ENCODE results near the gene GPR152. TPM values are rescaled to one million over a fixed set of nuclear protein-coding genes. Genes with fewer than 3 reads are reported as not detected.
"Not testable (repeated sequence)": the region's sequence is repeated elsewhere in the genome, so short reads cannot be mapped to it uniquely, and the experiment has no call there.

GPR152 gene
- total RNA-seq, 8 experiments from 2014 or later = 0.11 to 0.90 (median 0.31) TPM; not detected in 3

DNA sequence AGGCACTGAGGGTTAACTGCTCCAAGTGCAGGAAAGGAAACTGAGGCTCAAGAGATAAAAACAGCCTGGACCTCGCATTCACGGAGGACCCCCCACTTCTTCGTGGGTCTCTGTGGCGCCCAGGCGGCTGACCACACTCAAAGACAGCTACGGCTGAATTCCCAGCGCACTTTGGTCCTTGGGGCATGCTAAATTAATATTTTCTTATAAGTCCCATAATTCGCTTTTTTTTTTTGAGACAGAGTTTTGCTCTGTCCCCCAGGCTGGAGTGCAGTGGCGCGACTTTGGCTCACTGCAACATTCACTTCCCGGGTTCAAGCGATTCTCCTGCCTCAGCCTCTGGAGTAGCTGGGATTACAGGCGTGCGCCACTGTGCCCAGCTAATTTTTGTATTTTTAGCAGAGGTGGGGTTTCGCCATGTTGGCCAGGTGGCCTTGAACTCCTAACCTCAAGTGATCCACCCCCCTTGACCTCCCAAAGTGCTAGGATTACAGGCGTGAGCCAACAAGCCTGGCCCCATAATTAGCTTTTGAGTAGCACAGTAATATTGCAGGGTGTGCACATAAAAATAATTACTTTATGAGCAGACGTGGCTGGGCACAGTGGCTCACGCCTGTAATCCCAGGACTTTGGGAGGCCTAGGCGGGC, 50.2 kb downstream of the GPR152 start:
- Histone ChIP-seq H3K4me1 (replicated peaks in 1 of 2) (peaks cover 10 to 13% of the 10 kb centered on the region in 2 donors), H3K4me3 (peak overlapping the region in 3 of 5 donors; percentile 60 to 77 (median 75))
- in situ Hi-C loops (cut with MboI; ENCODE audit: low pct_unique_long_range_greater_than_20kb in 2 of 9, low sequenced_read_pairs in 9 of 9, unreplicated experiment in 9 of 9); ATAC-seq (replicated peaks in 6 of 8); H3K27ac ChIP-seq: not testable (repeated sequence)
- WGBS, 10 experiments = 56 to 100% (median 78%) methylated on average over 1 to 14 of the region's 19 CpGs; no CpG with 5 or more reads in 3 of the 10 experiments

DNA sequence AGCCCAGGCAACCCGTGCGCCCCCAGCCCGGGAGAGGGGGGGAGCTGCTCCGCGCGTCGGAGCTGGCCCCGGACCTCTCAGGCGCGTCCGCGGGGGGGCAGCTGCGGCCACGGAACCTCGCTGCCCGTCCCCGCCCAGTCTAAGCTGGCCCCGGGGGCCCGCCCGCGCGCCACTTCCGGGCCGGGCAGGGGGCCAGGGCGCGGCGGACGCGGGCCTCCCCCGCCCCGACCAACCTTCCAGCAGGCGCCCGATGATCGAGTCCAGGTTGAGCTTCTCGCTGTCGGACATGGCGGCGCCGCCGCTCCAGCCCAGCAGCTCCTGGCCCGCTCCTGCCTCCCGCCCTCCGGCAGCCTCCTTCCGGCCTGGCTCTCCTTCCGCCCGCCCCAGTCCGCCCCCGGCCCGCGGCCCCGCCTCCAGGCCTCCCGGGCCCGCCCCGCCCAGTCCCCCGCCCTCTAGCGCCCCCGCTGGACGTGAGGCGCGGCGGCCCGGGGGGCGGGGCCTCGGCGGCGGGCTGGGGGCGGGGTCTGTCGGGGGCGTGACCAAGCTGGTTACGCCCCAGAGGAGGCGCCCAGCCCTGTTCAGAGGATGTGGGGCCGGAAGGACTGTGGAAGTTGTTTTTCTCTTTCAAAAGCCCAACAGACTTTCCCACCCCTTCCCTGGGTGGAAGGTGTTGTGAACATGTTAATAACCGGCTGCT, 50.9 kb downstream of the GPR152 start, which contains the start of gene PPP1CA:
Gene PPP1CA, minus strand, starts transcription at position 364 of the 697 bp plus-strand sequence. Its CDS starts 76 bp downstream, at position 288.
- WGBS, 10 experiments = 0 to 5% (median 0%) methylated on average over 1 to 6 of the region's 73 CpGs; no CpG with 5 or more reads in 6 of the 10 experiments
- in situ Hi-C loops (cut with MboI; ENCODE audit: low pct_unique_long_range_greater_than_20kb in 2 of 9, low sequenced_read_pairs in 9 of 9, unreplicated experiment in 9 of 9) = no loop called here
- peaks cover 6 to 11% of the 10 kb centered on the region in 2 donors for H3K4me1 ChIP-seq (replicated peaks in 1 of 2)

More for the DNA sequence above, 50.9 kb downstream of the GPR152 start, which contains the start of gene PPP1CA:
- peak; percentile 87 to 93 (median 88) for ATAC-seq (replicated peaks in 6 of 8)
- peak within 1 kb of the TSS; percentile 85 to 91 for H3K27ac ChIP-seq
- H3K4me3 ChIP-seq = peak within 1 kb of the TSS; percentile 60 to 84 (median 75)

Other genes with a start within 250 kb of the GPR152 start
- 10 to 100 TPM; 13.8 to 40.5 (median 32.6) TPM for gene GRK2, start 186.3 kb downstream of the GPR152 start, total RNA-seq
- 10 to 100 TPM; 14.5 to 43.1 (median 32.9) TPM for gene ANKRD13D, start 163.4 kb downstream of the GPR152 start, total RNA-seq
- gene SSH3, start 149.2 kb downstream of the GPR152 start, total RNA-seq = 10 to 100 TPM in 2 of 8 experiments, 1 to 10 TPM in 3, under 1 TPM in 3; 0.54 to 26.8 (median 1.5) TPM
- 100 to 1,000 TPM in 1 of 8 experiments, 10 to 100 TPM in 5, 1 to 10 TPM in 2; 5.6 to 167 (median 24.4) TPM for gene POLD4, start 99.2 kb downstream of the GPR152 start, total RNA-seq
- gene CLCF1, start 79.1 kb downstream of the GPR152 start, total RNA-seq = 1 to 10 TPM in 5 of 8 experiments, under 1 TPM in 3; 0.81 to 6.1 (median 1.7) TPM
- 10 to 100 TPM in 7 of 8 experiments, 1 to 10 TPM in 1; 4.0 to 25.5 (median 16.2) TPM for gene RAD9A, start 60.7 kb downstream of the GPR152 start, total RNA-seq
- gene PPP1CA, start 50.9 kb downstream of the GPR152 start, total RNA-seq = 100 to 1,000 TPM in 4 of 8 experiments, 10 to 100 TPM in 4; 60.9 to 162 (median 104) TPM
- 1 to 10 TPM in 1 of 8 experiments, under 1 TPM in 7; 0.15 to 2.2 (median 0.64) TPM for gene TBC1D10C, start 48.6 kb downstream of the GPR152 start, total RNA-seq
- gene CARNS1, start 37.1 kb downstream of the GPR152 start, total RNA-seq = 1 to 10 TPM in 3 of 8 experiments, under 1 TPM in 5; 0.16 to 2.1 (median 0.67) TPM
- 10 to 100 TPM; 21.8 to 48.3 (median 30.6) TPM for gene RPS6KB2, start 24.2 kb downstream of the GPR152 start, total RNA-seq
- gene PTPRCAP, start 15.0 kb downstream of the GPR152 start, total RNA-seq = under 1 TPM in 2 of 8 experiments, not detected in 6; 0.17 to 0.22 TPM
- 10 to 100 TPM; 23.3 to 93.7 (median 37.5) TPM for gene CORO1B, start 9.3 kb downstream of the GPR152 start, total RNA-seq
- under 1 TPM in 7 of 8 experiments, not detected in 1; 0.16 to 0.62 (median 0.20) TPM for gene CABP4, start 2.6 kb upstream of the GPR152 start, total RNA-seq
- 10 to 100 TPM in 7 of 8 experiments, 1 to 10 TPM in 1; 9.9 to 30.6 (median 17.2) TPM for gene TMEM134, start 16.5 kb upstream of the GPR152 start, total RNA-seq
- 10 to 100 TPM; 48.1 to 72.2 (median 59.5) TPM for gene AIP, start 30.3 kb upstream of the GPR152 start, total RNA-seq
- gene PITPNM1, start 52.6 kb upstream of the GPR152 start, total RNA-seq = 10 to 100 TPM; 21.4 to 64.4 (median 35.9) TPM
- 10 to 100 TPM; 13.8 to 39.3 (median 19.8) TPM for gene CDK2AP2, start 55.4 kb upstream of the GPR152 start, total RNA-seq
- under 1 TPM in 1 of 8 experiments, not detected in 7; 0.71 TPM for gene CABP2, start 70.7 kb upstream of the GPR152 start, total RNA-seq
- 1,000 to 10,000 TPM in 2 of 8 experiments, 100 to 1,000 TPM in 6; 462 to 1,848 (median 788) TPM for gene GSTP1, start 131.1 kb upstream of the GPR152 start, total RNA-seq
- gene NDUFV1, start 154.2 kb upstream of the GPR152 start, total RNA-seq = 100 to 1,000 TPM; 135 to 267 (median 157) TPM
- gene NUDT8, start 177.2 kb upstream of the GPR152 start, total RNA-seq = 10 to 100 TPM in 1 of 8 experiments, 1 to 10 TPM in 7; 3.3 to 13.3 (median 5.1) TPM
- under 1 TPM in 5 of 8 experiments, not detected in 3; 0.22 to 0.71 (median 0.37) TPM for gene TBX10, start 187.0 kb upstream of the GPR152 start, total RNA-seq
- not detected for gene ACY3, start 198.0 kb upstream of the GPR152 start, total RNA-seq
- under 1 TPM in 4 of 8 experiments, not detected in 4; 0.08 to 0.57 (median 0.15) TPM for gene ALDH3B2, start 221.9 kb upstream of the GPR152 start, total RNA-seq